Stomach smooth muscle (tissue), 2 donors: ENCODE measurements around the gene MPDU1.

Source experiments
- H3K27ac ChIP-seq: one replicate; pipeline ENCODE4 v1.7.0; 2013; ENCODE audit warnings: mild to moderate bottlenecking, low read length, inconsistent platforms
- H3K27me3 ChIP-seq, 2 donors: one replicate each; pipeline ENCODE4 v1.7.0; 2013; ENCODE audit warnings: low read length in 2 of 2; ENCODE audit not compliant: insufficient read depth in 2 of 2, control insufficient read depth in 1 of 2
- H3K36me3 ChIP-seq, 2 donors: one replicate each; pipeline ENCODE4 v1.7.0; 2013; ENCODE audit warnings: low read length in 2 of 2; ENCODE audit not compliant: control insufficient read depth in 2 of 2, insufficient read depth in 2 of 2
- H3K4me1 ChIP-seq: one replicate; pipeline ENCODE4 v1.7.0; 2013; ENCODE audit warnings: low read length; ENCODE audit not compliant: control insufficient read depth, insufficient read depth
- H3K4me3 ChIP-seq, 2 donors: one replicate each; pipeline ENCODE4 v1.7.0; 2013; ENCODE audit warnings: low read length in 2 of 2
- H3K9ac ChIP-seq, 2 donors: one replicate each; pipeline ENCODE4 v1.7.0; 2013; ENCODE audit warnings: low read length in 2 of 2, mild to moderate bottlenecking in 1 of 2
- H3K9me3 ChIP-seq, 2 donors: one replicate each; pipeline ENCODE4 v1.7.0; 2013; ENCODE audit warnings: low read length in 2 of 2; ENCODE audit not compliant: control insufficient read depth in 2 of 2
- donor health status: healthy.
- donor health status: Pancreatic carcinoma.

MPDU1 gene

DNA sequence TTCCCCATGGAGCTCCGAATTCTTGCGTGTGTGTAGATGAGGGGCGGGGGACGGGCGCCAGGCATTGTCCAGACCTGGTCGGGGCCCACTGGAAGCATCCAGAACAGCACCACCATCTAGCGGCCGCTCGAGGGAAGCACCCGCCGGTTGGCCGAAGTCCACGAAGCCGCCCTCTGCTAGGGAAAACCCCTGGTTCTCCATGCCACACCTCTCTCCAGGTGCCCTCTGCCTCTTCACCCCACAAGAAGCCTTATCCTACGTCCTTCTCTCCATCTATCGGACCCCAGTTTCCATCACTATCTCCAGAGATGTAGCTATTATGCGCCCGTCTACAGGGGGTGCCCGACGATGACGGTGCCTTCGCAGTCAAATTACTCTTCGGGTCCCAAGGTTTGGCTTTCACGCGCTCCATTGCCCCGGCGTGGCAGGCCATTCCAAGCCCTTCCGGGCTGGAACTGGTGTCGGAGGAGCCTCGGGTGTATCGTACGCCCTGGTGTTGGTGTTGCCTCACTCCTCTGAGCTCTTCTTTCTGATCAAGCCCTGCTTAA, 22.6 kb upstream of the MPDU1 start:
- peaks cover 72% of the 10 kb centered on the region for H3K4me1 ChIP-seq
- H3K9ac ChIP-seq = peak overlapping the region; percentile 79 to 86

DNA sequence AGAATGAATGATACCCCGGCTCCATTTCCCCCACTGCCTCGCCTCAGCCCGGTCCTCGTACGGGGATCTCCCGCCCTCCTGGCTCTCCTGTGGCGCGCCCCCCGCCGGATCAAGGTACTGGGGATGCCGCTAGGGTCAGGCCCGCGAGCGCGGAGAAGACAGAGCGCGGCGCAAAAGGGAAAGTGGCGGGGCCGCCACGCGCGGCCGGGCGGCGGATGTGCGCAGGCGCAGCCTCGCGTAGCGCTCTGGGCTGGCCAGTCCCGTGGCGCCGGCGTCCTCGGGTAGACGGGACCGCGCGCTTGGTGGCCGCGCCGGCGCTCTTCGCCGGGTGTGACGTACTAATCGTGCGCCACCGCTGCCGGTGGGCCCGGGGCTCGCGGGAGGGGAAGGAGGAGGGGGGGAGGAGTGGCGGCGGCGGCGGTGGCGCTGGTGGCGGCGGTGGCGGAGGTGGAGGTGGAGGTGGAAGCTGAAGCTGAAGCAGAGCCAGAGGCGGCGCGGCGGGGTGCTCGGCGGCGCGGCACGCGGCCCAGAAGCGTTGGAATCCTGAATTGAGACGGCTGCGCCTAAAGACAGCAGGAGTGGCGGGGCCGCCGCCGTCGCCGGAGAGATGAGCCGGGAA, 22.0 kb upstream of the MPDU1 start, which contains the start of gene SENP3:
Gene SENP3 (plus strand): TSS at position 331 of the 619 bp plus-strand sequence. CDS start 1,158 bp downstream, outside the sequence.
- no peaks in the 10 kb centered on the region for H3K9me3 ChIP-seq
- H3K4me1 ChIP-seq = peaks cover 72% of the 10 kb centered on the region
- H3K4me3 ChIP-seq = peak within 1 kb of the TSS; percentile 83 to 88
- peak within 1 kb of the TSS; percentile 99 for H3K27ac ChIP-seq
- H3K9ac ChIP-seq = peak within 1 kb of the TSS; percentile 89 to 90
- no peaks in the 10 kb centered on the region for H3K27me3 ChIP-seq
- H3K36me3 ChIP-seq = peaks cover 15 to 18% of the 10 kb centered on the region in 2 donors

More for the DNA sequence above, 22.6 kb upstream of the MPDU1 start:
- no peaks in the 10 kb centered on the region for H3K9me3 ChIP-seq
- H3K27me3 ChIP-seq = no peaks in the 10 kb centered on the region
- peak overlapping the region; percentile 78 to 88 for H3K4me3 ChIP-seq
- peaks cover 14 to 17% of the 10 kb centered on the region in 2 donors for H3K36me3 ChIP-seq
- peak overlapping the region; percentile 99 for H3K27ac ChIP-seq

DNA sequence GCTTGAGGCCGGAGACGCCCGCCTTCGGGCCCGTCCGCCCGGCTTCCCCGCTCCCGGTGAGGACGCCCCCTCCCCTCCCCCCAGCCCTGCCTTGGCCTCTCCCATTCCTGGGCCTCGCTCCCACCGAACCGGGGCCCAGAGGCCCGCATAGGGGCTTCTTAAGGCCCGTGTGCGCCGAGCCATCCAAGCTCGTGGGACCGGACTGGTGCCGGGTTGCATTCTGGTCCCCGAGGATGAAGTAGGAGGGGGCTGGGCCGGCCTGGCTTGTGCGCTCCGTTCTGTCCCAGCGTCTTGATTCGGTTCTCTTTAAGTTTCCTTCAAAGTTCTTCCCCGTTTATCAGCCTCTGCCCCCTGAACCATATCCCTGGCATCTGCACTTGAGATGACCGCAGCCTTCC, 21.4 kb upstream of the MPDU1 start:
- peaks cover 20 to 22% of the 10 kb centered on the region in 2 donors for H3K36me3 ChIP-seq
- no peaks in the 10 kb centered on the region for H3K27me3 ChIP-seq
- H3K9me3 ChIP-seq = no peaks in the 10 kb centered on the region
- peak overlapping the region; percentile 83 to 88 for H3K4me3 ChIP-seq
- peak overlapping the region; percentile 89 to 90 for H3K9ac ChIP-seq
- peaks cover 72% of the 10 kb centered on the region for H3K4me1 ChIP-seq
- peak overlapping the region; percentile 99 for H3K27ac ChIP-seq

DNA sequence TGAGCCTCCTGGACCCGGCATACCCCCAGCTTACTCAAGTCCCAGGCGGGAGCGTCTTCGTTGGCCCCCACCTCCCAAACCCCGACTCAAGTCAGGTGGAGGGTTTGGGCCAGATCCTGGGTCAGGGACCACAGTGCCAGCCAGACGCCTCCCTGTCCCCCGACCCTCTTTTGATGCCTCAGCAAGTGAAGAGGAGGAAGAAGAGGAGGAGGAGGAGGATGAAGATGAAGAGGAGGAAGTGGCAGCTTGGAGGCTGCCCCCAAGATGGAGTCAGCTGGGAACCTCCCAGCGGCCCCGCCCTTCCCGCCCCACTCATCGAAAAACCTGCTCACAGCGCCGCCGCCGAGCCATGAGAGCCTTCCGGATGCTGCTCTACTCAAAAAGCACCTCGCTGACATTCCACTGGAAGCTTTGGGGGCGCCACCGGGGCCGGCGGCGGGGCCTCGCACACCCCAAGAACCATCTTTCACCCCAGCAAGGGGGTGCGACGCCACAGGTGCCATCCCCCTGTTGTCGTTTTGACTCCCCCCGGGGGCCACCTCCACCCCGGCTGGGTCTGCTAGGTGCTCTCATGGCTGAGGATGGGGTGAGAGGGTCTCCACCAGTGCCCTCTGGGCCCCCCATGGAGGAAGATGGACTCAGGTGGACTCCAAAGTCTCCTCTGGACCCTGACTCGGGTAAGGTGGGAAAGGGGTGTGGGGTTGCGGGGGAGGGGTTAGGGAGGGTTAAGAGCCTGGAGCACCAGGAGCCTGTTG, 20.4 kb upstream of the MPDU1 start:
- Histone ChIP-seq H3K27me3 (no peaks in the 10 kb centered on the region), H3K4me3 (peak overlapping the region in 1 of 2 donors; percentile 88), H3K27ac (no peak overlapping the region), H3K4me1 (peaks cover 62% of the 10 kb centered on the region), H3K9me3 (no peaks in the 10 kb centered on the region), H3K9ac (peak overlapping the region; percentile 13 to 90), H3K36me3 (peaks cover 20 to 27% of the 10 kb centered on the region in 2 donors)

DNA sequence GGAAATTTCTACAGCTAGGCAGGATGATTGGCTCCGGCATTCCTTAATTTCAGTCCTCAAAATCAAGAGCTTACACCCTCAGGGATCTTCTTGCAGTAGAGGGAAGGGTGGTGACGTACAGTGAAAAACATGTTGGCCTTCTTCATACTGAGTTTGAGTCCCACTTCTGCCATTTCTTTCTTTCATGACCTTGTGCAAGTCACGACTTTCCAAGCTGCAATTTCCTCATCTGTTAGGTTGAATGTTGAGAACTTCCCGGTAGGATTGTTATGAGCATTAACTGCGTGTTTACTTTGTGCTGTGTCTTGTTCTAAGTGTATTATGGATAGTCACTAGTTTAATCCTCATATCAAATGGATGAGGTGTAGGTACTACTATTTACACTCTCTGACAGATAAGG, 14.1 kb upstream of the MPDU1 start:
- no peak overlapping the region for H3K9ac ChIP-seq
- peaks cover 45 to 47% of the 10 kb centered on the region in 2 donors for H3K36me3 ChIP-seq
- no peaks in the 10 kb centered on the region for H3K27me3 ChIP-seq
- peaks cover 21% of the 10 kb centered on the region for H3K4me1 ChIP-seq
- H3K4me3 ChIP-seq = no peak overlapping the region
- no peaks in the 10 kb centered on the region for H3K9me3 ChIP-seq
- H3K27ac ChIP-seq = no peak overlapping the region

DNA sequence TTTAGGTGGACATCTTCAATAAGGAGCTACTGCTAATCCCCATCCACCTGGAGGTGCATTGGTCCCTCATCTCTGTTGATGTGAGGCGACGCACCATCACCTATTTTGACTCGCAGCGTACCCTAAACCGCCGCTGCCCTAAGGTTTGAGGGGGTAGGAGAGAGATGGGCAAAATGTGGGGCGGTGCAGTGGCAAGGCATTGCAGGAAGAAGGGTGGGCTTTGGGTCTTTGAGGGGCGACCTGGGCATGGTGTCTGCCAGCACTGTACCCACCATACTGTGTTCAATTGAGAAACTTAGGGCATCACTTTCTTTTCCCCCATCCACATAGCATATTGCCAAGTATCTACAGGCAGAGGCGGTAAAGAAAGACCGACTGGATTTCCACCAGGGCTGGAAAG, 13.3 kb upstream of the MPDU1 start:
- no peaks in the 10 kb centered on the region for H3K9me3 ChIP-seq
- no peak overlapping the region for H3K9ac ChIP-seq
- H3K36me3 ChIP-seq = peaks cover 45 to 47% of the 10 kb centered on the region in 2 donors
- H3K27me3 ChIP-seq = no peaks in the 10 kb centered on the region
- H3K4me1 ChIP-seq = peaks cover 25% of the 10 kb centered on the region
- no peak overlapping the region for H3K4me3 ChIP-seq
- no peak overlapping the region for H3K27ac ChIP-seq

DNA sequence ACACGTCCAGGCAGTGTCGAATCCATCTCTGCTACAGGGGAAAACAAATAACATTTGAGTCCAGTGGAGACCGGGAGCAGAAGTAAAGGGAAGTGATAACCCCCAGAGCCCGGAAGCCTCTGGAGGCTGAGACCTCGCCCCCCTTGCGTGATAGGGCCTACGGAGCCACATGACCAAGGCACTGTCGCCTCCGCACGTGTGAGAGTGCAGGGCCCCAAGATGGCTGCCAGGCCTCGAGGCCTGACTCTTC, 11.4 kb upstream of the MPDU1 start:
- H3K27ac ChIP-seq = peak overlapping the region; percentile 92
- H3K36me3 ChIP-seq = peaks cover 54% of the 10 kb centered on the region in 2 donors
- no peaks in the 10 kb centered on the region for H3K9me3 ChIP-seq
- peak overlapping the region; percentile 84 to 96 for H3K4me3 ChIP-seq
- H3K27me3 ChIP-seq = no peaks in the 10 kb centered on the region
- H3K9ac ChIP-seq = peak overlapping the region; percentile 81 to 83
- H3K4me1 ChIP-seq = peaks cover 28% of the 10 kb centered on the region

DNA sequence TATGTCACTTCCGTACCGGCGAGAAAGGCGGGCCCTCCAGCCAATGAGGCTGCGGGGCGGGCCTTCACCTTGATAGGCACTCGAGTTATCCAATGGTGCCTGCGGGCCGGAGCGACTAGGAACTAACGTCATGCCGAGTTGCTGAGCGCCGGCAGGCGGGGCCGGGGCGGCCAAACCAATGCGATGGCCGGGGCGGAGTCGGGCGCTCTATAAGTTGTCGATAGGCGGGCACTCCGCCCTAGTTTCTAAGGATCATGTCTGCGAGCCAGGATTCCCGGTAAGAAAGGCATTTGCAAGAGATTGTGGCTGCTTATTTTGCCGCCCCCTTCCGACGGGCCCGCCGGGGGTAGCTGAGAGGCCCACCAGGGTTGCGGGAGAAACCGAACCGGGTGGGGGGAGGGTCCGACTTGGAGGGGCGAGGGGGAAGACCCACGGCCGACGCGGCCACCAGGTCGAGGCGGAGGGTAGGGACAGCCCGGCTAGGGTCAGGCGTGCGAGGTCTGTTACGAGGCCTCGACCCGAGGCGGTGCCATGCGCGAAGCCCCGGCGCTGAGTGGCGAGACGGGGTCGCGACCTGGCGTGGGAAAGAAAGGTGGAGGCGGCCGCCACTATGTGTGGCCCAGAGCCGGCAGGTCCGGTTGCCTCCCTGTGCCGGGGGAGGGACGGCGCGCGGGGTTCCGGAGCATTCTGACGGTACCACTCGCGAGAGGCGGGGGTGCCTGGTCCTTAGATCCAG, 10.9 kb upstream of the MPDU1 start:
- H3K4me3 ChIP-seq = peak overlapping the region; percentile 91 to 96
- no peaks in the 10 kb centered on the region for H3K9me3 ChIP-seq
- peak overlapping the region; percentile 95 to 100 for H3K9ac ChIP-seq
- H3K27me3 ChIP-seq = no peaks in the 10 kb centered on the region
- peaks cover 28% of the 10 kb centered on the region for H3K4me1 ChIP-seq
- H3K36me3 ChIP-seq = peaks cover 54 to 59% of the 10 kb centered on the region in 2 donors
- peak overlapping the region; percentile 98 for H3K27ac ChIP-seq

DNA sequence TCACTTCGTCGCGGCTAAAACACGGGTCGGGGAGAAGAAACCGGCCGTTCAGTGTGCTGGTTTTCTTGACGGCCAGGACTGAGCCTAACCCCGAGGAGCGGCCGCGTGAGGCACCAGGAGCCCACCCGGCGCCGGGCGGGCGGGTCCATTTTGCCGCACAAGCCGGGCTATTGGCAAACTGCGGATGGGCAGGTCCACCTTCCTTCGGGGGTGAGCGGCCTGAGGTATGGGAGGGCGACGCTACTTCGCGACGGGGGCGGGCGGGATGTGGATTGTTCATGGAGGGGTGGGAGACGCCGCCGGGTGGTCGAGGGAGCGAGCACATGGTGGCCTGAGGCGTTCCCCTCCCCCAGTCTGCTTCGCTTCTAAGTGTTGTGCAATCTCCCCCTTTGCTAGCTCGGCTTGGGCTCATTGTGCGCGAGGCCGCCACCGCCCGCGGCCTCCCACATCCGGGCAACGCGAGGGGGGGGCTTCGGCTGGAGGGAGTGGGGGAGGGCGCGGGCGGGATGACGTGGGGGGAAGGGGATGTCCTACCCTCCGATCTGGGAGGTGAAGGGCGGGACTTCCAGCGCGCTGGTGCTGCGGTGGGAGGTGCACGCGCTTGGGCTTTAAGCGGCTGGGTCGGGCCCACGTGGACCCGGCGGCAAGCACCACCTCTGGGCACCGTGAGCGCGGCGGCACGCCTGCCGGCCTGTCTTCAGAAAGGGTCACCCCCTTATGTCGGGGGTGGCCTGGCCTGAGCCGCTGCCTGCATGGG, 10.2 kb upstream of the MPDU1 start:
- Histone ChIP-seq H3K9ac (peak overlapping the region; percentile 95 to 100), H3K4me1 (peaks cover 28% of the 10 kb centered on the region), H3K9me3 (no peaks in the 10 kb centered on the region), H3K4me3 (peak overlapping the region; percentile 91 to 96), H3K27me3 (no peaks in the 10 kb centered on the region), H3K27ac (peak overlapping the region; percentile 98), H3K36me3 (peaks cover 59 to 64% of the 10 kb centered on the region in 2 donors)
